GM12801 (cell line): ENCODE data around the gene LDB2.

Source experiments
- TF ChIP-seq, protein P1 (sequence below): IDR thresholded peaks from one replicate; pipeline ENCODE4 v1.5.1; 2011; ENCODE audit warnings: control low read depth; ENCODE audit not compliant: insufficient read length; ENCODE audit errors: extremely low read depth

LDB2 gene

DNA sequence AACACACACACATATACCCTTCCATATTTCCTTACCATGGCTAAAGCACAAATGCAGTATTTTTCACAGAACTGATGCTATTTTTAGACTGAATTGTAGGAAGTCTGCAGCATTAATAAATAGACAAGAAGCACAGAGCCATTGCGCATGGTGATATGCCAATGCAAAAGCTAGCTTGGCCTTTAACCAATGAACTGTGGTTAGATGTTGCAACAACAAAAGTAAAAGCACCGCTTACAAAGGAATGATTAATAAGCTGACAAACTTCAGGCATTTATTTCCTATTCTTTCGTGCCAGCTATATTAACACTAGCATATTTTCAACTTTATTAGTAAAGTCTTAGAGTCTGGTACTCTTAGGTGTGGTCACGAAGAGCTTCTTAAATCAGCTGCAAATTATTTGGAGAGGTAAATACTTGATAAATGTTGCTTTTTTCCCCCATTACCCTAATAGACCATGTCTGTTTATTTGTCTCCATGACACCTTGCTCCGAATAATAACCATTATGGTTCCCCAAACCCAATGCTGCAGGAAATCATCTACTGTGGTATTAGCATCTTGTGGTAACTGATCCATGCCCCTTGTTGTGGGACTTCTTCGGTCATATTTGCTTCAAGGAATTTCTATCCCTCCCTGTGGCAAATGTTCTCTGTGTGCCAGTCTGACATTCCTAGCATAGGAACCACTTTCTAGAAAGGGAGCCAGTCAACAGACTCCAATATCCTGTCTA is 366.0 kb downstream of the LDB2 start:
- TF ChIP-seq, protein P1, sequence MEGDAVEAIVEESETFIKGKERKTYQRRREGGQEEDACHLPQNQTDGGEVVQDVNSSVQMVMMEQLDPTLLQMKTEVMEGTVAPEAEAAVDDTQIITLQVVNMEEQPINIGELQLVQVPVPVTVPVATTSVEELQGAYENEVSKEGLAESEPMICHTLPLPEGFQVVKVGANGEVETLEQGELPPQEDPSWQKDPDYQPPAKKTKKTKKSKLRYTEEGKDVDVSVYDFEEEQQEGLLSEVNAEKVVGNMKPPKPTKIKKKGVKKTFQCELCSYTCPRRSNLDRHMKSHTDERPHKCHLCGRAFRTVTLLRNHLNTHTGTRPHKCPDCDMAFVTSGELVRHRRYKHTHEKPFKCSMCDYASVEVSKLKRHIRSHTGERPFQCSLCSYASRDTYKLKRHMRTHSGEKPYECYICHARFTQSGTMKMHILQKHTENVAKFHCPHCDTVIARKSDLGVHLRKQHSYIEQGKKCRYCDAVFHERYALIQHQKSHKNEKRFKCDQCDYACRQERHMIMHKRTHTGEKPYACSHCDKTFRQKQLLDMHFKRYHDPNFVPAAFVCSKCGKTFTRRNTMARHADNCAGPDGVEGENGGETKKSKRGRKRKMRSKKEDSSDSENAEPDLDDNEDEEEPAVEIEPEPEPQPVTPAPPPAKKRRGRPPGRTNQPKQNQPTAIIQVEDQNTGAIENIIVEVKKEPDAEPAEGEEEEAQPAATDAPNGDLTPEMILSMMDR = no peak

DNA sequence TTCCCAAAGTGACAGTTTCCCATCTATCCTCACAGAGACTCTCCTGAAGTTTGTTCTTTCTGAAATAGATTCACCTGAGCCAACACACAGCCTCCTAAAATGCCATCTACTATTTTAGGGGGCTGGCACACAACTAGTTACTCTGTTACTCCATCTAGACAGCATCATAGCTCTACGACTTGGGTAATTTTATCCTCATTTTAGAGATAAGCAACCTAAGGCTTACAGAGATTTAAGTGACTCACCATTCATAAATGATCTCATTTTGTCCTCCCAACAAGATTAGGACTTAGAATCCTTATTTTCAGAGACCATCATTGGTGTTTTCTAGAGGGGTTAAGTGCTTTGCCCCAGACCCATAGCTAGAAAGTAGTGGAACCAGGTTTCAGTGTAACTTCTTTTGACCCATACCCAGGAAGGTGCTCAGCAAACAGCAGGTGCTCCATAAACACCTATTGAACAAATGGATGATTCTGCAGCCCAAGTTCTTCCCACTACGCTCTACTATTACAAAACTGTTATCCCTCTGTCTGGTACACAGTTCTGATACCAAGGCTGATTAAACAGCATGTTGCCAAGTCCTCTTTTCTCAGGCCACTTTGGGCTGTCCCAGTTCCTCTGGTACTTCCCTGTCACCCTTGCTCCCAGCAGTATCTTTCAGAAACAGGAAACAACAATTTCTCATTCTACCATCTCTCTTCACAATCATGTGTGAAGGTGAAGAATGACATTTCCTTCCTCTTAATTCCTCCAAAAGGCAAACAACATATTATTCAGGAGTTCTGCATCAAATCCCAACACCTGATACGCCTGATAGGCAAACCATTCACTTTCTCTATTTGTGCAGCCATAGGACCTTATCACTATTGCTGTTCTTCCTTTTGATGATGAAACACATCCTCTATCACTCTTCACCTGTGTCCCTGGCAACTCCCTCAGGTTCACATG is 367.5 kb downstream of the LDB2 start:
- TF ChIP-seq, protein P1 = no peak

DNA sequence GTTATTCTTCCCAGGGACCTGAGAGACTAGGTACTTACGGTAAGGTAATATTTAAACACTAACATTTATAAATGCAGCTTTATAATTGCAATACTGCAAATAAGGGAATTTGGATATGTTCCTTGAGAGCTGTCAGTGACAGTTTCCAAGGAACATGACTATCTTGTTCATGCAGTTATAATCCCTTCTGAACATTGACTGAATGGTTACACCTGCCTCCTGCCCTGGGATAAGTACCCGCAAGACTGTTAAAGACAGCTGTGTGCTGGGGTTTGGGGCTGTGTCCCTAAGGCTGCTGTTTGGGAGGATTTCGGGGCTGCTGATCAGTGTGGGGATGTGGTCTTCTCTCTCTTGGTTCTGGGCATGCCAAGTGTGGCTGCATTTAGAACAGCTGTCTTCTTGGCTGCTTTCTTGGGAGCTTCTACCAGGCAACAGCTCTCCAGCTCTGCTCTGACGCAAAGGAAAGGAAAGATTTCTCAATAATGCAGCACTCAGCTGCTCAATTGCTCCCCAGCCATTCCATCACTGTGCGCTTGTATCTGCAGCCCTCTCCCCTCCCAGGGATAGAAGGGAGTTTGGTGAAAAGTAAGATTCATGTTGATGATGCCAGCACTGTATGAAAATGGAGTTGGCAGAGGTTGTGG is 373.4 kb downstream of the LDB2 start:
- TF ChIP-seq, protein P1 = no peak

DNA sequence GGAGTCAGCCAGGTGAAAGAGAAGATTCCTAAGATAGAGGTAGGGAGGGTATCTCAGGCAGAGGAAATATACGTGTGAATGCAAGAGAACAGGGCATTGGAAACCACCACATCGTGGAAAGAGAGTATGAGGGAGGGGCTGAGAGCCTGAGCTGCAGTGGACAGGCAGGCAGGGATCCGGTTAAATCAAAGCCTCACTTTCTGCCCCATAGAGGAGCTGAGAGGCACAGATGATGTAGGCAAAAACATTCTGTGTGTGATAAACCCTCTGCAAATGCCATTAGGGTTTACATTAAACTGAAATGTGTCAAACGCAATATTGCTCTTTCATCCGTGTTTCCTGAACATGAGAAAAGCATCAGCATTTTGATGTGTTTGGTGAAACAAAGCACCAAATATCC is 374.0 kb downstream of the LDB2 start:
- TF ChIP-seq, protein P1 = no peak

DNA sequence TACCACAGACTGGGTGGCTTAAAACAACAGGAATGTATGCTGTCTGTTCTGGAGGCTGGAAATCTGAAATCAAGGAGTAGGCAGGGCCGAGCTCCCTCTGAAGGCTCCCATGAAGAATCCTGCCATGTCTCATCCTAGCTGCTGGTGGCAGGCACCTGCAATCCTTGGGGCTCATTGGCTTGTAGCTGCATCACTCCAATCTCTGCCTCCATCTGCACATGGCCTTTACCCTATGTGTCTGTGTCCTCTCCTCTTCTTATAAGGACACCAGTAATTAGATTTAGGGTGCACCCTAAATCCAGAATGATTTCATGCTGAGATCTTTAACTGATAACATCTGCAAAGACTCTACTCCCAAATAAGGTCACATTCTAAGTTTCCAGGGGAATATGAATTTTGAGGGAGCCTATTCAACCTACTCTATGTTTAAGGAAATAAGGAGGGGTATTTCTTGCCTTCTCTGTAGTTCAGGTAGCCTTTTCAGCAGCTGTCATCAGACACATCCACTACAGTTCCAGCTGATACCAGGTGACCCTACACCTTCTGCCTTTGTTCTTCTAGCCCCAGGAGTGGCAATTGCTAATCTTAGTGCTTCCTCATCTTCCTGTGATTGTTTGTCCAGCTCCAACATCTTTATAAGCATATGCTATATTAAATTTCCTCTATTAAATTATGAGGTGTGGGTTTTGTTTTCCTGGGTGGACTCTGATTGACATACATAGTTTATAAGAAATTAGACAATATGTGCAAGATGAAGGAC is 377.1 kb downstream of the LDB2 start:
- TF ChIP-seq, protein P1 = no peak

DNA sequence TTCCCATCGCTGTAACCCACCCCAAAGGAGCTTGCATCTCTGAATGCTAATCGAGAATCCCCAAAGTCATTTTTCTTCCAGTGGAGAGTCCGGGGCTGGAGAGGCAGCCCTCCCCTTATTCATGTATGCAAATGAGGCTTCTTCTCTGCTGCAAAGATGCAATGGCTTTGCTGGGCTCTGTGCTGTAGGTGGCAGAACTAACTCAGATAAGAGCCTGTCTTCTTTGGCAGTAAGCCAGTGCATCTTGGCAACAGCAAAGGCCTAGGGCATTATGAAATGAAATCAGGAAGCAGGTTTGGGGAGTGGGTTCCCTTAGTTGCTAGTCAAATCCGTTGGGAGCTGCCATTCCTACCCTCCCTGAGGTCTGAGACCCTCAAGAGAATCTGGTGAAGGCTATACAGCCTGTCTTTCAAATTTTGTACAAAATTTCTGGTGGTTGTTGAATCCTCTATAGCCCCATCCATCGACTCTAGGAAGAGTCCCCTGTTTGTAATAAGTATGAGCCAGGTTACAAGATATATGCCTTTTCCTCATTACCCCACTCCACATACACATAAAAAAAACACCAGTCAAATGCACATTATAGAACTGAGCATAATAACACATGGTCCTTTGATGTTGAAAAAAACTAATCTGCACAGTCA is 381.5 kb downstream of the LDB2 start:
- TF ChIP-seq, protein P1 = no peak
